Stomach (tissue), 4 donors: ENCODE data around the gene ERBB4.

Experiments
- CTCF ChIP-seq, 7 experiments: fragments of 450-650 bp in 4 of 7; fragments of 200-600 bp in 3 of 7; sonication (generic) in 3 of 7; IDR thresholded peaks; one replicate each; pipeline ENCODE4 v1.5.1; 2016 to 2019; ENCODE audit warnings: antibody characterized with exemption in 7 of 7, control low read depth in 2 of 7, mild to moderate bottlenecking in 1 of 7
- EP300 ChIP-seq: sonication (generic); formaldehyde crosslinking; IDR thresholded peaks from one replicate; pipeline ENCODE4 v1.6.1; 2017; ENCODE audit warnings: antibody characterized with exemption
- POLR2A ChIP-seq, 4 donors: fragments of 450-650 bp; IDR thresholded peaks; one replicate each; pipeline ENCODE4 v1.6.1; 2016; ENCODE audit warnings: antibody characterized with exemption in 4 of 4, control low read depth in 2 of 4, mild to moderate bottlenecking in 1 of 4, moderate library complexity in 1 of 4
- POLR2AphosphoS5 ChIP-seq, 3 donors: sonication (generic); formaldehyde crosslinking; IDR thresholded peaks; one replicate each; pipeline ENCODE4 v1.6.1; 2016; ENCODE audit warnings: antibody characterized with exemption in 3 of 3

- TF ChIP-seq EP300: no peak
- TF ChIP-seq CTCF (IDR thresholded peaks at IDR 0.05): no peak
- no peak for TF ChIP-seq POLR2A (IDR thresholded peaks at IDR 0.05)
- TF ChIP-seq POLR2AphosphoS5 (IDR thresholded peaks at IDR 0.05): no peak
Observed at GRCh38 chr2:211673133-211673905, 865.3 kb downstream of the ERBB4 start.
